ENCODE results near the gene LMX1B.
"Not testable (repeated sequence)": the region's sequence is repeated elsewhere in the genome, so short reads cannot be mapped to it uniquely, and the experiment has no call there.

The LMX1B gene

DNA sequence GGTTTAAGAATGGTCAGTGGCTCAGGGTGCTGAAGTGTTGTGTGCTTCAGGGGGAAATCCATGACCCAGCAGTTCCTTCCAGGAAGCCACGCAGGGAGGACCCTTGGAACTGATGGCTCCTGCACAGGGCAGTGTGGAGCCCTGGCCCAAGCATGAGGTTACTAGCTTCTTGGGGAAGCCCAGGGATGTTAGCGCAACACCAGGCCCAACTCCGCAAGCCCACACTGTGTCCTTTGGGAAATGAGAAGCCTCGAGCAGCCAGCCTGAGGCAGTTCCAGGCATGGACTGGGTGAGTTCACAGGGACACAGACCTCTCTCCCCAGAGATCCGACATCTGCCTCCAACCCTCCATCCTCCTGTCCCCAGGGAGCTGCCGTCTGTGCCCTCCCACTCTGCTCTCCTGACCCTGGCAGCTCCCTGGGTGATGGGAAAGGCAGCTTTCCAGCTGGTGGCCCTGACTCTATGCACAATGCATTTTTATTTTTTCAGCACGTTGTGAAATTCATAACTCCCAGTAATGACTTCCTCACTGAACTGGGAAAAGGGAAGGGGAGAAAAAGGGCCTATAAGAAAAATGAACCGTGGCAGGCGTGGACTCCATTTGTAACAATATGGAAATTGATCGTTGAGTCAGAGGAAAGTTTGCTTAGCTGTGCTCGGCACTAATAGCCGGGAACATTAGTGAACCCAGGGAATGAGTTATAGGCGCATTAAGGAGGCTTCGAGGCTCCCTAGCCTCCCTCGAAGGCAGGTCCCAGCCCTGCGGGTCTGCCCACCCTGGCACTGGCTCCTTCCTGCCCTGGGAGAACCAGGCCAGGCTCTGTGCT lies 34.1 kb downstream of the LMX1B start:
- Histone ChIP-seq H3K27me3 (ENCODE audit: insufficient read depth, low read length) (peaks cover 99% of the 10 kb centered on the region), H3K79me2 (ENCODE audit: control insufficient read depth, insufficient read depth, low read length, unreplicated experiment) (no peaks in the 10 kb centered on the region), H3K27ac (ENCODE audit: low read depth, low read length) (no peak overlapping the region), H3K4me1 (ENCODE audit: control insufficient read depth, insufficient read depth, low read length, unreplicated experiment) (no peaks in the 10 kb centered on the region), H3K4me3 (ENCODE audit: low read depth, low read length) (no peak overlapping the region), H2AFZ (ENCODE audit: low read length, unreplicated experiment) (no peak overlapping the region), H3K36me3 (ENCODE audit: insufficient read depth, low read length) (no peaks in the 10 kb centered on the region)

DNA sequence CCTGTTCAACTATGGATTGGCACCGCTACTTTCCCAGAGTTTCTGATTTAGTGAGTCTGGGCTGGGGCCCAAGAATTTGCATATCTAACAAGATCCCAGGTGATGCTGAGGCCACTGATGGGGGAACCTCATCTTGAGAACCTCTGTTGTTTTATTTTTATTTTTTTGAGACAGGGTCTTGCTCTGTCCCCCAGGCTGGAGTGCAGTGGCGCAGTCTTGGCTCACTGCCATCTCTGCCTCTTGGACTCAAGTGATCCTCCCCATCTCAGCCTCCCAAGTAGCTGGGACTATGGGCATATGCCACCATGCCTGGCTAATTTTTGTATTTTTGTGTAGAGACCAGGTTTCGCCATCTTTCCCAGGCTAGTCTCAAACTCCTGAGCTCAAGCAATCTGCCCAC lies 35.7 kb downstream of the LMX1B start:
- no peaks in the 10 kb centered on the region for H3K79me2 ChIP-seq (ENCODE audit: control insufficient read depth, insufficient read depth, low read length, unreplicated experiment)
- no peaks in the 10 kb centered on the region for H3K36me3 ChIP-seq (ENCODE audit: insufficient read depth, low read length)
- no peak overlapping the region for H3K27ac ChIP-seq (ENCODE audit: low read depth, low read length)
- H3K4me3 ChIP-seq (ENCODE audit: low read depth, low read length) = no peak overlapping the region
- H3K4me1 ChIP-seq (ENCODE audit: control insufficient read depth, insufficient read depth, low read length, unreplicated experiment) = no peaks in the 10 kb centered on the region
- H2AFZ ChIP-seq (ENCODE audit: low read length, unreplicated experiment) = no peak overlapping the region
- H3K27me3 ChIP-seq (ENCODE audit: insufficient read depth, low read length) = peaks cover 99% of the 10 kb centered on the region

DNA sequence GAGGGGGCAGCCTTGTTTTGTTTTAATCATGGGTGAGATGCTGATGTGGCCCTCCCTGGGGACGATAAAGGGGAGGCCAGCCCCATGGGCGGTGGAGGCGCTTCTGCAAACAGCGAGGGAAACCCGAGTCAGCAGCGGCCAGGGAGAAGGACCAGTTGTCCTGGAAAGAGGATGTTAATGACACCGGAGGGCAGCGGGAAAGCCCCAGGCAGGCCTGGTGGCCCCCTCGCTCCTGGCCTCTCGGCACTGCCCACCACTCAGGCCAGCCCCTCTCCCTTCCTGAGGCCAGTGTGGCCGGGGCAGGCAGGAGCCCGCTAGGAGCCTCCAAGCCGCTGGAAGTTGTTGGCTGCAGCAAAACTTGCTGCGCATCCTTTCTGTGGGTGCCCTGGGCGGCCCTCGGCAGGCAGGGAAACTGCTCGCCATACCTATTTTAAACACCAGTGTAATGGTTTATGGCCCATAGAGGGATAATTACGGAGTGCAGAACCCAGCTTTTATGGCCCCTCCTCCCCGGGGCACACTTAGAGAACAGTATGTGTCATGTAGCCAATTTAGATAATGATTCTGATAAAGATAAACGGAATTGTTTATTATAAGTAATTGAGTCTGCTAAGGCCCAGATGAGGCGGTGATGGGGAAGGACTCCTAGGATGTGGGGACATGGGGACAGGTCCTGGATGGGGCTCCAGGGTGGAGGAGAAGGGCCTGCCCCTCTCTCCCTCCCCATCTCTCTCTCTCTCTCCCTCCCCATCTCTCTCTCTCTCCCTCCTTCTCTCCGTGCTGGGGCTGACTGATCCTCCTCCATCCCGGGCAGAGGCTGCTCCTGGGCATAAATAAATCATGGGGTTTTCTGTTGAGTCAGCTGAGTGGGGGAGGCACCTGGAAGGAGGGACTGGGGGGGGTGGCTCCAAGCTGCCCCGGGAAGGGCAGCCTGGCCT lies 36.9 kb downstream of the LMX1B start:
- Histone ChIP-seq H3K79me2 (ENCODE audit: control insufficient read depth, insufficient read depth, low read length, unreplicated experiment) (no peaks in the 10 kb centered on the region), H3K27ac (ENCODE audit: low read depth, low read length) (no peak overlapping the region), H3K36me3 (ENCODE audit: insufficient read depth, low read length) (no peaks in the 10 kb centered on the region), H3K4me3 (ENCODE audit: low read depth, low read length) (no peak overlapping the region), H3K27me3 (ENCODE audit: insufficient read depth, low read length) (peaks cover 99% of the 10 kb centered on the region), H2AFZ (ENCODE audit: low read length, unreplicated experiment) (no peak overlapping the region), H3K4me1 (ENCODE audit: control insufficient read depth, insufficient read depth, low read length, unreplicated experiment) (no peaks in the 10 kb centered on the region)

- H3K27ac ChIP-seq (ENCODE audit: low read depth, low read length) = no peak overlapping the region
- H3K4me3 ChIP-seq (ENCODE audit: low read depth, low read length) = no peak overlapping the region
- no peaks in the 10 kb centered on the region for H3K4me1 ChIP-seq (ENCODE audit: control insufficient read depth, insufficient read depth, low read length, unreplicated experiment)
- H3K79me2 ChIP-seq (ENCODE audit: control insufficient read depth, insufficient read depth, low read length, unreplicated experiment) = no peaks in the 10 kb centered on the region
- H3K27me3 ChIP-seq (ENCODE audit: insufficient read depth, low read length) = peaks cover 98% of the 10 kb centered on the region
- no peak overlapping the region for H2AFZ ChIP-seq (ENCODE audit: low read length, unreplicated experiment)
- H3K36me3 ChIP-seq (ENCODE audit: insufficient read depth, low read length) = no peaks in the 10 kb centered on the region
These were observed 38.4 kb downstream of the LMX1B start for GRCh38 chr9:126652140-126652582.

- Histone ChIP-seq H3K4me1 (ENCODE audit: control insufficient read depth, insufficient read depth, low read length, unreplicated experiment) (no peaks in the 10 kb centered on the region), H3K79me2 (ENCODE audit: control insufficient read depth, insufficient read depth, low read length, unreplicated experiment) (no peaks in the 10 kb centered on the region), H2AFZ (ENCODE audit: low read length, unreplicated experiment) (no peak overlapping the region), H3K4me3 (ENCODE audit: low read depth, low read length) (no peak overlapping the region), H3K27me3 (ENCODE audit: insufficient read depth, low read length) (peaks cover 95% of the 10 kb centered on the region), H3K36me3 (ENCODE audit: insufficient read depth, low read length) (no peaks in the 10 kb centered on the region), H3K27ac (ENCODE audit: low read depth, low read length) (no peak overlapping the region)
These were observed 40.4 kb downstream of the LMX1B start for GRCh38 chr9:126654124-126654523.

- H2AFZ ChIP-seq (ENCODE audit: low read length, unreplicated experiment); H3K4me1 ChIP-seq (ENCODE audit: control insufficient read depth, insufficient read depth, low read length, unreplicated experiment); H3K36me3 ChIP-seq (ENCODE audit: insufficient read depth, low read length); H3K79me2 ChIP-seq (ENCODE audit: control insufficient read depth, insufficient read depth, low read length, unreplicated experiment); H3K27ac ChIP-seq (ENCODE audit: low read depth, low read length); H3K4me3 ChIP-seq (ENCODE audit: low read depth, low read length): not testable (repeated sequence)
- peaks cover 74% of the 10 kb centered on the region for H3K27me3 ChIP-seq (ENCODE audit: insufficient read depth, low read length)
These were observed 42.5 kb downstream of the LMX1B start for GRCh38 chr9:126656214-126656613.

- no peaks in the 10 kb centered on the region for H3K36me3 ChIP-seq (ENCODE audit: insufficient read depth, low read length)
- no peak overlapping the region for H2AFZ ChIP-seq (ENCODE audit: low read length, unreplicated experiment)
- no peaks in the 10 kb centered on the region for H3K79me2 ChIP-seq (ENCODE audit: control insufficient read depth, insufficient read depth, low read length, unreplicated experiment)
- no peak overlapping the region for H3K4me3 ChIP-seq (ENCODE audit: low read depth, low read length)
- peaks cover 53% of the 10 kb centered on the region for H3K27me3 ChIP-seq (ENCODE audit: insufficient read depth, low read length)
- no peaks in the 10 kb centered on the region for H3K4me1 ChIP-seq (ENCODE audit: control insufficient read depth, insufficient read depth, low read length, unreplicated experiment)
- no peak overlapping the region for H3K27ac ChIP-seq (ENCODE audit: low read depth, low read length)
These were observed 44.6 kb downstream of the LMX1B start for GRCh38 chr9:126658201-126658825.

DNA sequence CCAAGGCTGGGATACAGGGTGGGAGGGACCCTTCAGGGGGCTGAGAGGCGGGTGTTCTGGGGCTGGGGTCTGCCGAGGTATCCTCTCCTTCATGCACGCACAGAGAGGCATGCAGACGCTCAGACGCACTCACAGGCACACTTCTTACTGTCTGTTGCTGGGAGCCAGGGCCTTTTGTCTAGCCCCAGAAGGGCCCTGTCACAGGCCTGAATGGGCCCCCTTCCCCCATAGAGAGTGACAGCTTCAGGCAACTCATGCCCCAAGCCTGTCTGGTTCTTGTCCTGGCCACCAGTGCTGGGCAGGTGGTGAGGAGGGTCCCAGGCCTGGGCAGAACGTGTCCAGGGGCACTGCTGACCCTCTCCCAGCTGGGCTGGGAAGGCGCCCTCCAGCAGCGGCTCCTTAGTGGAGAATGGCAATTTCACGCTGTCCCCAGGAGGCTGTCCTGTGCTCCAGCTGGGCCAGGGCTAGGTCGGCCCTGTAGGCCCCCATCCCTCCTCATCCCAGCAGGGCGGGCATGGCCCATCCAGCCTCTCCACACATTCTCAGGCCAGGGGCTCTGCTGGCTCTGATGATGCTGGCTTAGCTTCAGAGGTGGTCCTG lies 45.3 kb downstream of the LMX1B start:
- Histone ChIP-seq H3K36me3 (ENCODE audit: insufficient read depth, low read length) (no peaks in the 10 kb centered on the region), H3K27me3 (ENCODE audit: insufficient read depth, low read length) (peaks cover 46% of the 10 kb centered on the region), H3K79me2 (ENCODE audit: control insufficient read depth, insufficient read depth, low read length, unreplicated experiment) (no peaks in the 10 kb centered on the region), H2AFZ (ENCODE audit: low read length, unreplicated experiment) (no peak overlapping the region), H3K27ac (ENCODE audit: low read depth, low read length) (no peak overlapping the region), H3K4me3 (ENCODE audit: low read depth, low read length) (no peak overlapping the region), H3K4me1 (ENCODE audit: control insufficient read depth, insufficient read depth, low read length, unreplicated experiment) (no peaks in the 10 kb centered on the region)

DNA sequence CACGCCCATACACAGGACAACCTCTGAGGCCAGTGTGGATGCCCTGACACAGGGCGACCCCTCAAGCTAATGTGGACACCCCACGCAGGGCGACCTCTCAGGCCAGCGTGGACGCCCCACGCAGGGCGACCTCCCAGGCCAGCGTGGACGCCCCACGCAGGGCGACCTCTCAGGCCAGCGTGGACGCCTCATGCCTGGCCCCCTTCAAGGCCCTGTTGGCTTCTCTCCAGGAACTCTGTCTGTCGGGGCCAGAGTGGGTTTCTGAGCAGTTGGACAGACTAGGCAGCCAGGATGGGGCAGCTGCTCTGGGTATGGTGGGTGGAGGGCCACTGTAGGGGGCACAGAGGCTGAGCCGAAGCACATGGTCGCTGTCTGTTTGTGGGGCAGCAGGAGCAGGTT lies 47.4 kb downstream of the LMX1B start:
- Histone ChIP-seq H3K4me3 (ENCODE audit: low read depth, low read length) (no peak overlapping the region), H3K4me1 (ENCODE audit: control insufficient read depth, insufficient read depth, low read length, unreplicated experiment) (no peaks in the 10 kb centered on the region), H3K27ac (ENCODE audit: low read depth, low read length) (no peak overlapping the region), H2AFZ (ENCODE audit: low read length, unreplicated experiment) (no peak overlapping the region), H3K27me3 (ENCODE audit: insufficient read depth, low read length) (peaks cover 34% of the 10 kb centered on the region), H3K36me3 (ENCODE audit: insufficient read depth, low read length) (no peaks in the 10 kb centered on the region), H3K79me2 (ENCODE audit: control insufficient read depth, insufficient read depth, low read length, unreplicated experiment) (no peaks in the 10 kb centered on the region)

DNA sequence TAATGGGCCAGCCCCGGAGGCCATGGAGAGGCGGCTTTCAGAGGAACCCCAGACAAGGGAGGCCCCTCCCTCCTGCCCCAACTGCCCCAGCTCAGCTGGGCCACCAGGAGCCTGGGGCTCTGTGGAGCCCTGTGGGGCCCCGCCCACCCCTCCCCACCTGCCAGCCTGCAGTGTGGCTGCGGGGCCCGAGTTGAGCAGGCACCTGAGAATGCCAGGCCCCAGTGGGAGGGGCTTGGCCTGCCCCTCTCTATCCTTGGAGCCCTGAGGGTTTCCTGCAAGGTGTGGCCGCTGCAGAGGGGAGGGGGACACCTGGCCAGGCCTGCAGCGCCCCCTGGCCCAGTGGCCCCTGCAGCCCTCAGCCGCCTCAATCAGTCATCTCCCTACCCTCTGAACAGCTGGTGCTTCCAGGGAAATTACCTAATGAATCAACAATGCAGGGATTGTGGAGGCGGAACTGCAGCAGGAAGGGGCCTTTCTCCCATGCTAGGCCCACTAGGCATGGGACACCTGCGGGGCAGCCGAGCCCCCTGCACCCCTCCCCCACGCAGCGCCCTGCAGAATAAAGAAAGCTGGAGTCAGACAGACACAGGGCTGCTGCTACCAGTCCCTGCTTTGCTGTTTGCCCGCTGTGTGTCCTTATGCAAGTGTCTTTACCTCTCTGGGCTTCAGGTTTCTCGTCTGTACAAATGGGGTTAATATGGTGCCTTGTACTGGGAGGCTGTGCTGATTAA lies 48.0 kb downstream of the LMX1B start:
- no peaks in the 10 kb centered on the region for H3K4me1 ChIP-seq (ENCODE audit: control insufficient read depth, insufficient read depth, low read length, unreplicated experiment)
- H3K27me3 ChIP-seq (ENCODE audit: insufficient read depth, low read length) = peaks cover 31% of the 10 kb centered on the region
- no peak overlapping the region for H2AFZ ChIP-seq (ENCODE audit: low read length, unreplicated experiment)
- H3K4me3 ChIP-seq (ENCODE audit: low read depth, low read length) = no peak overlapping the region
- no peaks in the 10 kb centered on the region for H3K79me2 ChIP-seq (ENCODE audit: control insufficient read depth, insufficient read depth, low read length, unreplicated experiment)
- no peak overlapping the region for H3K27ac ChIP-seq (ENCODE audit: low read depth, low read length)
- H3K36me3 ChIP-seq (ENCODE audit: insufficient read depth, low read length) = no peaks in the 10 kb centered on the region
